ENCODE measurements around the gene DR1. TPM values are rescaled to one million over a fixed set of nuclear protein-coding genes. Genes with fewer than 3 reads are reported as not detected.
"Not testable (repeated sequence)": the region's sequence is repeated elsewhere in the genome, so short reads cannot be mapped to it uniquely, and the experiment has no call there.

The DR1 gene
- total RNA-seq, 1 donor from 2014 or later: 11.5 TPM

GRCh38 chr1:93369734-93370133 lies 24.0 kb downstream of the DR1 start:
- H3K9me3 ChIP-seq (ENCODE audit: control insufficient read depth in 3 of 3, low read length in 3 of 3): no peaks in the 10 kb centered on the region
- no peak overlapping the region for H3K27ac ChIP-seq (ENCODE audit: low read depth, low read length)
- H3K36me3 ChIP-seq (ENCODE audit: control insufficient read depth in 3 of 3, insufficient read depth in 3 of 3, low read length in 3 of 3): peaks cover 0 to 5% (median 2%) of the 10 kb centered on the region in 3 donors
- H3K9ac ChIP-seq (ENCODE audit: low read depth in 1 of 3, low read length in 3 of 3): no peak overlapping the region
- H3K4me3 ChIP-seq (ENCODE audit: low read length in 3 of 3): no peak overlapping the region
- no peaks in the 10 kb centered on the region for H3K4me1 ChIP-seq (ENCODE audit: control insufficient read depth in 3 of 3, insufficient read depth in 3 of 3, low read length in 3 of 3)
- no peaks in the 10 kb centered on the region for H3K27me3 ChIP-seq (ENCODE audit: control insufficient read depth in 3 of 3, insufficient read depth in 3 of 3, low read length in 3 of 3)

GRCh38 chr1:93374334-93375106 lies 28.8 kb downstream of the DR1 start:
- no peak overlapping the region for H3K4me3 ChIP-seq (ENCODE audit: low read length in 3 of 3)
- H3K9ac ChIP-seq (ENCODE audit: low read depth in 1 of 3, low read length in 3 of 3): no peak overlapping the region
- H3K9me3 ChIP-seq (ENCODE audit: control insufficient read depth in 3 of 3, low read length in 3 of 3): no peaks in the 10 kb centered on the region
- no peaks in the 10 kb centered on the region for H3K36me3 ChIP-seq (ENCODE audit: control insufficient read depth in 3 of 3, insufficient read depth in 3 of 3, low read length in 3 of 3)
- no peaks in the 10 kb centered on the region for H3K27me3 ChIP-seq (ENCODE audit: control insufficient read depth in 3 of 3, insufficient read depth in 3 of 3, low read length in 3 of 3)
- no peaks in the 10 kb centered on the region for H3K4me1 ChIP-seq (ENCODE audit: control insufficient read depth in 3 of 3, insufficient read depth in 3 of 3, low read length in 3 of 3)
- H3K27ac ChIP-seq (ENCODE audit: low read depth, low read length): no peak overlapping the region

GRCh38 chr1:93384656-93385055 lies 38.9 kb downstream of the DR1 start:
- no peak overlapping the region for H3K4me3 ChIP-seq (ENCODE audit: low read length in 3 of 3)
- no peak overlapping the region for H3K9ac ChIP-seq (ENCODE audit: low read depth in 1 of 3, low read length in 3 of 3)
- H3K27me3 ChIP-seq (ENCODE audit: control insufficient read depth in 3 of 3, insufficient read depth in 3 of 3, low read length in 3 of 3): no peaks in the 10 kb centered on the region
- no peaks in the 10 kb centered on the region for H3K36me3 ChIP-seq (ENCODE audit: control insufficient read depth in 3 of 3, insufficient read depth in 3 of 3, low read length in 3 of 3)
- no peak overlapping the region for H3K27ac ChIP-seq (ENCODE audit: low read depth, low read length)
- H3K4me1 ChIP-seq (ENCODE audit: control insufficient read depth in 3 of 3, insufficient read depth in 3 of 3, low read length in 3 of 3): no peaks in the 10 kb centered on the region
- H3K9me3 ChIP-seq (ENCODE audit: control insufficient read depth in 3 of 3, low read length in 3 of 3): peaks cover 0 to 6% (median 4%) of the 10 kb centered on the region in 3 donors

- not testable (repeated sequence) for H3K27ac ChIP-seq (ENCODE audit: low read depth, low read length); H3K27me3 ChIP-seq (ENCODE audit: control insufficient read depth in 3 of 3, insufficient read depth in 3 of 3, low read length in 3 of 3); H3K36me3 ChIP-seq (ENCODE audit: control insufficient read depth in 3 of 3, insufficient read depth in 3 of 3, low read length in 3 of 3); H3K4me3 ChIP-seq (ENCODE audit: low read length in 3 of 3); H3K9ac ChIP-seq (ENCODE audit: low read depth in 1 of 3, low read length in 3 of 3); H3K4me1 ChIP-seq (ENCODE audit: control insufficient read depth in 3 of 3, insufficient read depth in 3 of 3, low read length in 3 of 3); H3K9me3 ChIP-seq (ENCODE audit: control insufficient read depth in 3 of 3, low read length in 3 of 3)
Observed at GRCh38 chr1:93386268-93386667, 40.6 kb downstream of the DR1 start.

- no peaks in the 10 kb centered on the region for H3K9me3 ChIP-seq (ENCODE audit: control insufficient read depth in 3 of 3, low read length in 3 of 3)
- H3K27ac ChIP-seq (ENCODE audit: low read depth, low read length): no peak overlapping the region
- H3K27me3 ChIP-seq (ENCODE audit: control insufficient read depth in 3 of 3, insufficient read depth in 3 of 3, low read length in 3 of 3): no peaks in the 10 kb centered on the region
- no peak overlapping the region for H3K4me3 ChIP-seq (ENCODE audit: low read length in 3 of 3)
- H3K4me1 ChIP-seq (ENCODE audit: control insufficient read depth in 3 of 3, insufficient read depth in 3 of 3, low read length in 3 of 3): no peaks in the 10 kb centered on the region
- H3K36me3 ChIP-seq (ENCODE audit: control insufficient read depth in 3 of 3, insufficient read depth in 3 of 3, low read length in 3 of 3): no peaks in the 10 kb centered on the region
- H3K9ac ChIP-seq (ENCODE audit: low read depth in 1 of 3, low read length in 3 of 3): no peak overlapping the region
Observed at GRCh38 chr1:93394514-93394913, 48.8 kb downstream of the DR1 start.

- Histone ChIP-seq H3K27me3 (ENCODE audit: control insufficient read depth in 3 of 3, insufficient read depth in 3 of 3, low read length in 3 of 3) (no peaks in the 10 kb centered on the region), H3K4me1 (ENCODE audit: control insufficient read depth in 3 of 3, insufficient read depth in 3 of 3, low read length in 3 of 3) (no peaks in the 10 kb centered on the region), H3K36me3 (ENCODE audit: control insufficient read depth in 3 of 3, insufficient read depth in 3 of 3, low read length in 3 of 3) (no peaks in the 10 kb centered on the region)
Observed at GRCh38 chr1:93395195-93395594, 49.5 kb downstream of the DR1 start.

GRCh38 chr1:93399781-93400180 lies 54.1 kb downstream of the DR1 start:
- Histone ChIP-seq H3K9ac (ENCODE audit: low read depth in 1 of 3, low read length in 3 of 3) (no peak overlapping the region), H3K27me3 (ENCODE audit: control insufficient read depth in 3 of 3, insufficient read depth in 3 of 3, low read length in 3 of 3) (no peaks in the 10 kb centered on the region), H3K9me3 (ENCODE audit: control insufficient read depth in 3 of 3, low read length in 3 of 3) (no peaks in the 10 kb centered on the region), H3K27ac (ENCODE audit: low read depth, low read length) (no peak overlapping the region), H3K4me1 (ENCODE audit: control insufficient read depth in 3 of 3, insufficient read depth in 3 of 3, low read length in 3 of 3) (no peaks in the 10 kb centered on the region), H3K36me3 (ENCODE audit: control insufficient read depth in 3 of 3, insufficient read depth in 3 of 3, low read length in 3 of 3) (no peaks in the 10 kb centered on the region), H3K4me3 (ENCODE audit: low read length in 3 of 3) (no peak overlapping the region)

More at GRCh38 chr1:93395195-93395594, 49.5 kb downstream of the DR1 start:
- Histone ChIP-seq H3K9me3 (ENCODE audit: control insufficient read depth in 3 of 3, low read length in 3 of 3) (no peaks in the 10 kb centered on the region), H3K27ac (ENCODE audit: low read depth, low read length) (no peak overlapping the region), H3K9ac (ENCODE audit: low read depth in 1 of 3, low read length in 3 of 3) (no peak overlapping the region), H3K4me3 (ENCODE audit: low read length in 3 of 3) (no peak overlapping the region)

GRCh38 chr1:93408203-93408602 lies 62.5 kb downstream of the DR1 start:
- Histone ChIP-seq H3K27ac (ENCODE audit: low read depth, low read length) (no peak overlapping the region), H3K27me3 (ENCODE audit: control insufficient read depth in 3 of 3, insufficient read depth in 3 of 3, low read length in 3 of 3) (no peaks in the 10 kb centered on the region), H3K9me3 (ENCODE audit: control insufficient read depth in 3 of 3, low read length in 3 of 3) (no peaks in the 10 kb centered on the region), H3K4me1 (ENCODE audit: control insufficient read depth in 3 of 3, insufficient read depth in 3 of 3, low read length in 3 of 3) (no peaks in the 10 kb centered on the region), H3K4me3 (ENCODE audit: low read length in 3 of 3) (no peak overlapping the region), H3K9ac (ENCODE audit: low read depth in 1 of 3, low read length in 3 of 3) (no peak overlapping the region), H3K36me3 (ENCODE audit: control insufficient read depth in 3 of 3, insufficient read depth in 3 of 3, low read length in 3 of 3) (no peaks in the 10 kb centered on the region)

- Histone ChIP-seq H3K9ac (ENCODE audit: low read depth in 1 of 3, low read length in 3 of 3) (no peak overlapping the region), H3K4me1 (ENCODE audit: control insufficient read depth in 3 of 3, insufficient read depth in 3 of 3, low read length in 3 of 3) (no peaks in the 10 kb centered on the region), H3K36me3 (ENCODE audit: control insufficient read depth in 3 of 3, insufficient read depth in 3 of 3, low read length in 3 of 3) (no peaks in the 10 kb centered on the region), H3K27ac (ENCODE audit: low read depth, low read length) (no peak overlapping the region), H3K4me3 (ENCODE audit: low read length in 3 of 3) (no peak overlapping the region), H3K27me3 (ENCODE audit: control insufficient read depth in 3 of 3, insufficient read depth in 3 of 3, low read length in 3 of 3) (no peaks in the 10 kb centered on the region), H3K9me3 (ENCODE audit: control insufficient read depth in 3 of 3, low read length in 3 of 3) (no peaks in the 10 kb centered on the region)
Observed at GRCh38 chr1:93411000-93411399, 65.3 kb downstream of the DR1 start.

- no peaks in the 10 kb centered on the region for H3K4me1 ChIP-seq (ENCODE audit: control insufficient read depth in 3 of 3, insufficient read depth in 3 of 3, low read length in 3 of 3)
- no peaks in the 10 kb centered on the region for H3K9me3 ChIP-seq (ENCODE audit: control insufficient read depth in 3 of 3, low read length in 3 of 3)
- H3K27me3 ChIP-seq (ENCODE audit: control insufficient read depth in 3 of 3, insufficient read depth in 3 of 3, low read length in 3 of 3): no peaks in the 10 kb centered on the region
- H3K9ac ChIP-seq (ENCODE audit: low read depth in 1 of 3, low read length in 3 of 3): no peak overlapping the region
- H3K27ac ChIP-seq (ENCODE audit: low read depth, low read length): no peak overlapping the region
- H3K36me3 ChIP-seq (ENCODE audit: control insufficient read depth in 3 of 3, insufficient read depth in 3 of 3, low read length in 3 of 3): no peaks in the 10 kb centered on the region
- H3K4me3 ChIP-seq (ENCODE audit: low read length in 3 of 3): no peak overlapping the region
Observed at GRCh38 chr1:93414749-93415148, 69.0 kb downstream of the DR1 start.

Data from skeletal muscle tissue (tissue), 4 donors.